GM03348 (cell line): ENCODE data around the gene PCYOX1L.

ENCODE experiments used
- DNase-seq: peaks from one replicate; pipeline ENCODE4 v3.0.0; 2012; ENCODE audit warnings: low spot score

The PCYOX1L gene

DNA sequence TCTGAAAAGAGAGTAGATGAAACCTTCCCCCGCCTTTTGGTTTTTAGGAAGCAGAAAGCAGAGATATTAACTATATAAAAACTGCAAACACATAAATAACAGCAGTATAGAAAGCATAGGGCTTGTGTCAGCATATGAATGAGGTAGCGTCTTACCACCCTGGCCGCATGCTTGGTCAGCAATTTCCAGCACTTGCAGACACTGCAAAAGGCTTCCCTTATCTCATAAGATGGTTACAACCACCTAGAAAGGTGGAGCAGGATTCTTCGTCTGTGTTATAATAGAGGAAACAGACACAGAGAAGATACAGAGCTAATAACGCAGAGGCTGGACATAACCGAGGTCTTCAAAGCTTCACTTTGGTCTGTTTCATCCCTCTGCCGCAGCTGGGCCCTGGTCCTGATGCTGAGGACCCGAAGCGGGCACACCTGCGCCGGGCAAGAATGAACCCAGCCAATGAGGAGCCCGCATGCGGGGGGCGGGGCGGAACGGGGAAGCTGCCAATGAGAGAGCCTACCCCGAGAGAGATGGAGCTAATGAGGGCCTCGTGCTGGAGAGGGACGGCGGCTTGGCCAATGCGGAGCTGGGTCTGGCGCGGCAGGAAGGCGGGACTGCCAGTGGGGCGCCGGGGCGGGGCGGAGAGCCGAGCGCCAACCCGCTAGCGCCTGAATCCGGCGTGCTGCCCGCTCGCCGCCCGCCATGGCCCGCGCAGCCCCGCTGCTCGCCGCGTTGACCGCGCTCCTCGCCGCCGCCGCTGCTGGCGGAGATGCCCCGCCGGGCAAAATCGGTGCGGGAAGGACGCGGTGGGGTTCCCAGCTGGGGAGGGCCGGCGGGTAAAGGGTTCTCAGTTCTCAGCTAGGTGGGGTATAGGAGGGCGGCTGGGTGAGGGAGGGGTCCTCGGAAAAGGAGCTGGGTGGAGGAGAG is at the start of gene PCYOX1L:
Gene PCYOX1L, plus strand, starts transcription at position 677 of the 924 bp plus-strand sequence. Its CDS starts 23 bp downstream, at position 700.
- peak; percentile 99 for DNase-seq

DNA sequence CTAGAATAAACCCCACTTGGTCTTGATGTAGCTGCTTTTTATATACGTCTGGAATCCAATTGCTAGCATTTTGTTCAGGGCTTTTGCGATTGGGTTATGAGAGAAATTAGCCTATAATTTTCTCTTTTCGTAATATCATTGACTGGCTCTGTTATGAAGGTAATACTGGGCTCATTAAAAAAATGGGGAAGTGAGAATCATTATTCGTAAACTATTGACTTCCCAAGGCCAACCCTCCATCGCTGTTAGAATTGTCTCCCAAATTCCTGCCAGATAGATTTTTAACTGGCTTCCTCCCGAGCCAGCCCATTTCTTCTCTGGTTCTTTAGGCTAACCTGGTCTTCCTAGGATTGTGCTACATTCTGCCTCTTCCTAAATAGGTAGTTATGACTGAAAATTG is 48.5 kb upstream of the PCYOX1L start:
- DNase-seq, result no peak

DNA sequence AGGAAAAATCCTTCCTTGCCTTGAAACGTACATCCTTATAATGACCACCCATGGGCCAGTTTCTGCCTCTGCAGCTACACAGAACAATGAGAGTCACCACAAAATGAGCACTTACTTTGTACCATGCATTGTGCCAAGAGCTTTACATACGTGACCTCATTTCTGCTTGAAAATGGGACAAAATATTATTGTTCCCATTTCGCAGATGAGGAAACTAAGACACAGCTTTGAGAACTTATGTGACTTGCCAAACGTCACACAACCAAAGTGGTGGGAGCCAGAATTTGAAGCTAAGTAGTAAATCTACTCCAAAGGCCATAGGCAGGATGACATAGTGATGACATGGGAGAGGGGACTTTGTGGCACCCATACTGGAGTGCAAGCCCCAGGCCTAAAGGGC is 47.4 kb upstream of the PCYOX1L start:
- no peak for DNase-seq

DNA sequence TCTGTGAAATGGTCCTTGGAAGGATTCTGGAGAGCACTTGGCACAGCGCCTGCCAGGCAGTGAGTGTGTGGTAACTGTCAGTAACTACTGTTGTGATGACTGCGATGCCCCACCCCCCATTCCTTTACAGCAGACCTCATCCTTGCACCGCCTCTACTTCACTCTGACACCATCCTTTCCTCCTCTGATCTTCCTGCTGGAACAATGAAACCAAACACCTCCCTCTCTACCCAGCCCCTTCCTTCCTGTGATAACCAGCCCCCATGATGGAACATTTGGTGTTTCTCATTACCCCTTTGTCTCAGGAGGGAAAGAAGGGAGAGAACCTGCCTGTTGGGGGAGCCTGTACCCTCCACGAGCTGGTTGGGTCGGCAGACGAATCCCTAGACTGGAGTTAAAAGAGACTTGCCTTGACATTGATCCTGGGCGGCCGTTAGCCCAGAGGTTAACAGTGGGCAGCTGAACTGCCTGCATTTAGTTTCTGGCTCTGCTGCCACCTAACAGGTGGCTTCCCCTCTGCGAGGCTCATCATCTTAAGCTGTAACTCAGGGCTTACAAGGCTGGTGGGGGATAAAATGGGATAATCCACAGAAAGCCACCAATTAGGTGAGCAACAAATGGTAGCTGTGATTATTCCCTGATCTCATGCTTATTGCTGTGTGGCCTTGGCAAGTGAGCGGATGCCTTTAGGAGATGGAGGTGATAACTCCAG is 46.7 kb upstream of the PCYOX1L start:
- peak; percentile 38 for DNase-seq

DNA sequence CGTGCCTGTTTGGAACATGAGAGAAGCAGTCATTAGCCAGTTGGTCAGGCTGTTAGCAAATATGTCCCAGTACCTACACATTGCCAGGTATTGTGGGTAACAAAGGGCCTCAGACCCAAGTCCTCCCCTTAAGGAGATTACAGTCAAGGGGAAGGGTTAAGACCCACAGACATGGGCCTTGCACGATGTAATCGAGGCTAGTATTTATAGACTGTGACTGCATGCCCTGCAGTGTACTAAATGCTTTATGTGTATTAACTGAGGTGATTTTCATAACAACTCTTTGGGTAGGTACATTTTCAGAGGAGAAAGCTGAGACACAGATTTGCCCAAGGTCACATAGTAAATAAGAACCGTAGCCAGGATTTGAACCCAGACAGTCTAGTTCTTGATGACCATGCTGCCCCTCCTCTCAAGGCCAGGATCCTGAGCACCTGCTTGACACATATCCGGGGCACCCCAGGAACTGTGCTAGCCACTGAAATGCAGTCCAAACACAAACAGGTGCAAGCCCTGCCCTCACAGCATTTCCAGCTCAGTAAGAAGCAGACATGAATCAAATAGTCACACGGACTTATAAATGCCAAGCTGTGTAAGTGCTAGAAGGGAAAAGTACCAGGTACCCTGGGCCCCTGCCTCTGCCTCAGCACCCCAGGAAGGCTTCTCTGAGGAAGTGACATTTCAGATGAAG is 44.5 kb upstream of the PCYOX1L start:
- no peak for DNase-seq

DNA sequence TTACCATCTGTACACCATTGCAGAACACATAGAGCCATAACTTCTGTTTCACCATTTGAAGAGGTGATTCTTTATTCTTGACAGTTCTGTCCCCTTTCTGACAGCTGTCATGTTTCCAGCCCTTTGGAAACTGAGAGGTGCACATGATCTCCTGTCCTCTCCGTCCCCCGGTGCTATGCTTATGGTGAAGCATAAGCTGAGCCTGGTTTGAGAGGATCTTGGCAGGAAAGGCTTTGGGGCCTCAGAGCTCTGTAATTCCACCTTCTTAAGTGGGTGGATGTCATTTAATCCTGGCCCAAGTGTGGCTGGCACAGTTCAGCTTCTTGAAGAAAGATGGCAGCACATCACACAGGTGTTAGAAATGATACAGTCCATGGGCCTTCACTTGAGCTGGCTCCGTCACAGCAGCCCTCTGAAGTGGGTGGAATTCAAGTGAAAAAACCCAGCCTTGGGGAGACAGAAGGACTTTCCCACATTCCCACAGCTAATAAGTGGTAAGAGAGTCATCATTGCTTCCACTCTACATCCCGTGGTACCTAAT is 43.2 kb upstream of the PCYOX1L start:
- no peak for DNase-seq

DNA sequence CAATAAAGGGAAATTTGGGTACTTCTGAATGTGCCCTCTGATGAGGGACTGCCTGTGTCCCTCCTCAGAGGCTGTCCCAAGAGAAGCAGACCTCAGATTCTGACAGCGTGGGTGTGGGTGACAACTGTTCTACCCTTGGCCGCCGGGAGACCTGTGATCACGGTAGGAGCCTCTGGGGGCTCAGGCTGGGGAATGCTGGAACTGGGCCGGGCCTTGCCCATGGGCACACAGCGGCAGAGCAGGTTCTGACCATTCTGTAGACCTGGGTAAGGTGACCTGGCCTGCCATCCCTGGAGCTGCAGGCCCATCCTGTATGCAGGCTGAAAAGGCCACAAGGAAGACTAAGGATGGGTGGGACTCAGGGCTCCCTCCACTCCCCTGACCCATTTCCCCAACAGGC is 42.1 kb upstream of the PCYOX1L start:
- no peak for DNase-seq

DNA sequence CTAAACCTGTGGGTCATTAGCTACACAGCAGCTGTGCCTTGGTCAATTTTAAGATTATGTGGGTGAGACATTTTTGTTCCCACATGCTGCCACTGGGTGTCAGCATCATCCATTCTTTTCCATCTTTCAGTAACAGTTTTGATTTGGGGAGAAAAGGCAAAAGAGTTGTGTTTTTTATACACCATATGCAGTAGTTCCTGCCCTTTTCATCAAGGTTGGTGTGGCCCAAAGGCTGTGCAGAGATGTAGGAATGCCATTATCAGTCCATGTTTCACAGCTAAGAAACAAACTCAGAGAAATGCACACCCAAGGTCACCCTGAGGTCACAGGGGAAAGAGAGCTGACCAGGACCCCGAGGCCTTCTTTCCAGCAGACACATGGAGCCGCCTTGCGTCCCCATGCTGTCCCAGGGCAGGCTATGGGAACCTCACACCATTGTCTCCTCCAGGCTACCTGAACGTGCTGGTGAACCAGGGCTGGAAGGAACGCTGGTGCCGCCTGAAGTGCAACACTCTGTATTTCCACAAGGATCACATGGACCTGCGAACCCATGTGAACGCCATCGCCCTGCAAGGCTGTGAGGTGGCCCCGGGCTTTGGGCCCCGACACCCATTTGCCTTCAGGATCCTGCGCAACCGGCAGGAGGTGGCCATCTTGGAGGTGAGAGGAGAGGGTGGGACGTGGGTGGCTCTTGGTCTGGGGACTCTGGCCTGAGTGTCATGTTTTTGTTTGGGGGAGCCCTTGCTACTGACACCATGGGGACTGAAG is 40.4 kb upstream of the PCYOX1L start:
- DNase-seq, result peak; percentile 83

DNA sequence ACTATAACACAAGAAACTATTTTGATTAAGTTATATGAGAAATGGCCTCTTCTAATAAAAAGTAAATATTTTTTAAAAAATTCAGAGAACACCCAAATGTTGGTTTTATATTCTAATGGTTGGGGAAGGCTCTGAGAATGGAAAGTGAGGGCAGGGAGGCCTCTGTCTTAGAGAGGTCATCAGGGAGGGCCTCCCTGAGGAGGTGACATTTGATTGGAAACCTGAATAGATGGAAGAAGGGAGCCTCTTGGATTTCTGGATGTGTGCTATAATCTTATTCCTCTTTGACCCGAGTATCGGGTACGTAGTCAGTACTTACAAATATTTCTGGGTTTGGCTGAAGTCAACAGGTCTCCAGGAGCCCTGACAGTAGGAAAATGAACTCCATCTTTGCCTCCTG is 38.7 kb upstream of the PCYOX1L start:
- DNase-seq, result no peak

DNA sequence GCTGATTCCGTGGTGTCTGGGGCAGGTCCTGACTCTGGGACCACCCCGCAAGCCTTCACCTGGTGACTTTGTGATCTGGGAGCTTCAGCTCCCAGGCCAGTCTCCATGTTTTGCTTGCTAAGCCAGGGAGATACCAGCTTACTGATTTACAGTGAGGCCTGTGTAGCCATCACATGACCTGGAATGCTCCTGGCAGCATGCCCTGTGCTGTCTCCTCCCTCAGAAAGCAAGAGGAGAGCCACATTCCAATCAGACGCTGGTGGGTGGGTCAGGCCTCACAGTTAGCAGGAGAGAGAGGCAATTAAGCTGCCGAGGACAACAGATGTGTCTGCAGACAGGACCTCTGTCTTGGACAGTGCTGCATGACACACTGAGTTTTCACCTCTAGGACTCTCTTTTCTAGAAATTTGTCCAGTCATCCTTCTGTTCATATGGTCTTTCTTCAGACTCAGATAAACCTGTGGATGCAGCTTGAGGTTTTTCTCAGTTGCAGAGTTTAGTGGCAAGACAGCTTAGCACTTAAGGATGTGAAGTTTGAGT is 37.0 kb upstream of the PCYOX1L start:
- peak; percentile 92 for DNase-seq

- DNase-seq, result no peak
Measured at GRCh38 chr5:149322518-149322917, 35.3 kb upstream of the PCYOX1L start.

DNA sequence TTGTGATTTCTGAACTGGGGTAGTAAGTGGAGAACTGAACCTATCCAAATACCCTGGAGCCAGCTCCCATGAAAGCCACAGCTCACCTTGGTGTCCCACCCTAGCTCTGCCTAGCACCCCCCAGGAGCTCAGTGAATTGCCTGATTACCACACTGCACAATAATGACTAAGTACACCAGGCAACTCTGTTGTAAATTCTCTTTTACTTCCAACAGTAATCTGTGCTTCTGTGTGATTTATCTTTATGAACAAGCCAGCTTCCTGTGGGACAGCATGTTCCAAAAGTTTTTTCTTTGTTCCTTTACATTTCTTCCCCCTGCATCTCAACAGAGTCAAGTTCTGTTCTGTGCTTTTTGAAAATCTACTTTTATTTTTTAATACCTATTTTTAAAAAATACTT is 34.6 kb upstream of the PCYOX1L start:
- DNase-seq, result peak; percentile 32

DNA sequence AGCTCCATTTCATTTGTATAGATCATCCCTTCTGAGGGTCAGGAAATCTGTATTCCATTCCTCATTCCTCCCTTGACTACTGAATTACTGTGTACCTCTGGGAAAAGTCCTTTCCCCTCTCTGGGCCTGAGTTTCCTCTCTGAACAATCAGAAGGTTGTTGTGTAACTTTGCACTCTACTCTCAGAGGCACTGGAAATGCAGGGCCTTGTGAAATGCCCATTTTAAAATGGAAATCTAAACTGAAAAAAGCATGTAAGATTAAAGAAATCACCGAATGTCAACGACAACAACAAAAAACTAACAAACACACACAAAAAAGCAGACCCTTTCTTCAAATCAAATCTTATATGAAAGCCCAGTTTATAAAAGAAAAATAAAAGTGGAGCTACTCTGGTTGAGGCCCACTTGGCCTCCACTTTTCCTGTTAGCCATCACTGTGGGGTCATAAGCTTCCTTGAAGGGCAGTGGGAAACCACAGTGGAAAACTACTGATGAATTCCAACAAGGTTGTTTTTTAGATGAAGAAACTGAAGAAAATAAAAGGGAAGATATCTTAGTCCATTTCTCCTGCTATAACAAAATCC is 34.1 kb upstream of the PCYOX1L start:
- DNase-seq, result peak; percentile 34

- DNase-seq, result no peak
Measured at GRCh38 chr5:149324641-149325040, 33.2 kb upstream of the PCYOX1L start.

GRCh38 chr5:149325166-149325735 is 32.6 kb upstream of the PCYOX1L start:
- no peak for DNase-seq

DNA sequence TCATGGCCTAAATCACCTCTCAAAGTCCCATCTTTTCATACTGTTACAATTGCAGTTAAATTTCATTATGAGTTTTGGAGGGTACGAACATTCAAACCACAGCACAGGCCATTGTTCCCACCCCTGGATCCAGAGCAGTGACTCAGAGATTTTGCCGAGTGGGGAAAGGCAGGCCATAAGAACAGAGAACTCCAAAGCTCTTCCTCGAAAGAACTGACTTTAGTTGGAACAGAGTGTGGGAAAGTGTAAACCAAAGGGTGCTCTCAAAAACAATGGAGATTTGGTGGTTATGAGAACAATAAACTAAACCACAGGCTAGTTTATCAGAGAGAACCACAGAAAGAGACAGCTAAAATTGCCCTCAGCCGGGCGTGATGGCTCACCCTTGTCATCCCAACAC is 32.0 kb upstream of the PCYOX1L start:
- no peak for DNase-seq

- DNase-seq, result no peak
Measured at GRCh38 chr5:149326611-149327010, 31.2 kb upstream of the PCYOX1L start.

GRCh38 chr5:149328177-149328576 is 29.7 kb upstream of the PCYOX1L start:
- no peak for DNase-seq

DNA sequence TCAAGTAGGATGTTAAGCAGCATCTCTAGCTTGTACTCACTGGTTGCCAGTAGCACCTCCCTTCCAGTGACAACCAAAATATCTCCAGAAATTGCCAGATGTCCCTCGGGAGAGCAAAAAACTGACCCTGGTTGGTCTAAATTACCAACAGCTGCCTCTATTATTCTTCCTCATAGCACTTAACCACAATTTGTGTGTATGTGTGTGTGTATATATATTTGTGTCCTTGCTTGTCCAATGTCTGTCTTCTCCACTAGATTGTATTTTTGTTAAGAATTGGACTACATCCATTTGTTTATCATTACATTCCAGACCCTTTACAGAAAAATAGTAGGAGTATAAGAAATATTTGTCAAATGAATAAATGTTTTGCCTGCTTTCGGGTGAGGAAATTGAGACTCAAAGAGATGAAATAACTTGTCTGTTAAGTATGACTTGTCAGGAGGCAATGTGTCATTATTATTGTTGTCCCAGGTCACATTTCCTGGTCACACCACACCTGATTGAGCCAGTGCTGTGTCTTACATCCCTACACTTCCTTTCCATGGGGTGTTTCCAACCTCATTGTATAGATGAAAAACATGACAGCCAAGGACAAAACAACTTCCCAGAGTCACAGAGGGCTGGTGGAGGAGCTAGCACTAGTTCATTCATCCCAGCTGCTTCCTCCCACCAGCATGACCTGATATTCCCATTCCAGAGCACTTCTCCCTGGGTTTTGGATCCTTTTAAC is 24.0 kb upstream of the PCYOX1L start:
- no peak for DNase-seq

DNA sequence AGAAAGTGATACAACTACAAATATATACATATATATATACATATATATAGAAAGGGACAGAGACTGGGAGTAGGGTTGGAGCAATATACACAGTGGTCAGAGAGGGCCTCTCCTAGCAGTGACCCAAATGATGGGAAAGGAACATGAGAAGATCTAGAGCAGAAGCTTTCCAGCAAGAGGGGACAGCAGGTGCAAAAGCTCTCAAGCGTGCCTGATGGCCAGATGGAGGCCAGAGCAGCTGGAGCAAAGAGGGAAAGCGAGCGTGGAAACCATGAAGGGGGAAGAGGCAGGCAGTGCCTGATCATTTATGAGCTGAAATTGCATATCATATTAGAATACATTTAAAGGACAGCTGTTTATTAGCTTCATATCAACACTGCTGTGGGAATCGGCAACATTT is 20.1 kb upstream of the PCYOX1L start:
- DNase-seq, result no peak
